ENCODE data around the gene SYNGR2.

SYNGR2 gene, protein sequence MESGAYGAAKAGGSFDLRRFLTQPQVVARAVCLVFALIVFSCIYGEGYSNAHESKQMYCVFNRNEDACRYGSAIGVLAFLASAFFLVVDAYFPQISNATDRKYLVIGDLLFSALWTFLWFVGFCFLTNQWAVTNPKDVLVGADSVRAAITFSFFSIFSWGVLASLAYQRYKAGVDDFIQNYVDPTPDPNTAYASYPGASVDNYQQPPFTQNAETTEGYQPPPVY

DNA sequence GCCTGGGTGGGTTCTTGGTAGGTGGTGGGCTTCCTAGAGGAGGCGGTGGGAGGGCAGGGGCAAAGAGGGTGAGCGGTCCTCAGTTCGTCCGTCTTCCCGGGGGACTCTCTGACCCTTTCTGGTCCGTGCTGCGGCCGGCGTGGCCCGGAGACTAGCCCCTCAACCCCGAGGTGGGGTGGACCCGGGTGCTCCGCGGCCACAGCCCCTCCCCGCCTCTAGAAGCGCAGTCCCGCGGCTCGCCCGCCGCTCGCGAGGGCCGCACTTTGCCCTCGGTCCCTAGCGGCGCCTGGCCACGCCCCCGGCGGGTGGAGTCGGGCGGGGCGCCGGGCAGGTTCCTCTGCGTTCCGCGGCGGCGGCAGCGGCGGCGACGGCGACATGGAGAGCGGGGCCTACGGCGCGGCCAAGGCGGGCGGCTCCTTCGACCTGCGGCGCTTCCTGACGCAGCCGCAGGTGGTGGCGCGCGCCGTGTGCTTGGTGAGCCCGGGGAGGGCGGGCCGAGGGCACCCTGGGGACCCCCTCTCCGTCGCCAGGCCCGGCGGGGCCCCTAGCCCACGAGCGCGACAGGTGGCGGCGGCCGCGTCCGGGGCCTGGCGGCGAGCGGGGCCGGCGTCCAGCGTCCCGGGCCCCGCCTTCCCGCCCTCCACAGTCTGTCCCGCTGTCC is at the start of gene SYNGR2:
Gene SYNGR2, plus strand, starts transcription at position 340 of the 661 bp plus-strand sequence. Its CDS starts 36 bp downstream, at position 376.
- peak; percentile 84 for DNase-seq (ENCODE audit: low read depth, low spot score)

DNA sequence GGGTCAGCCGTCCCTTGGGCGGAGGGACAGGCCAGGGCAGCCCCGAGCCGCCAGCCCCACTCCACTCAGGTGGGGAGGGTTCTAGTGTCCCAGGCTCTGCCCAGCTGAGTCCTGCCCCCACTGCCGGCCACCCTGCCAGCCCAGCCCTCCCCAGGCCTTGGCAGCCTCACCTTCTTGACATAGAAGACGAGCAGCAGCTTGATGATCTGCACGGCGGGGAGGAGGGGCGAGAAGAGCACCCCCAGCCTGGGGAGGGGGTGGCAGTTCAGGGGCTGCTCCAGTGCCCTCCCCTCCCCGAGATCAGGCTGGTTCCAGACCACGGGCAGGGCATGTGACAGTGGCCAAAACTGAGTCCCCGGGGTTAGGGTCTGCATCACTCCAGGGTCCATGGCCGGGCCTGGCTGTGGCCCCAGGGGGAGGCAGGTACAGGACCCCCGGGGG is 49.6 kb upstream of the SYNGR2 start:
- no peak for DNase-seq (ENCODE audit: low read depth, low spot score)

DNA sequence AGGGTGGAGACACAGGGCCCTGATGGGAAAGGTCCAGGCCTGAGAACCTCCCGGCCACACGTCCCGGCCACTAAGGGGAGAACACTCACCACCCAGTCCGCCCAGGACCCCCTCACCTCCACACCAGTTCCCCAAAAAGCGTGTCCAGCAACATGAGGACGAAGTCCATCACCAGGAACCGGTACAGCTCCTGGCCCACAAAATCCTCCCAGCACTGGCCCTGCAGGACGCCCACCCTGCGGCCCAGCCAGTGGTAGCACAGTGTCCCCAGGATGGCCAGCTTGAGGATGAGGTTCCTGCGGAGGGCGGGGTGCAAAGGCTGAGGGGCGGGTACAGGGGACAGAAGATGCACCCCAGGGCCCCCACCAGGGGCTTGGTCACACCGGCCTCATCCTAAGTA is 47.8 kb upstream of the SYNGR2 start:
- no peak for DNase-seq (ENCODE audit: low read depth, low spot score)

DNA sequence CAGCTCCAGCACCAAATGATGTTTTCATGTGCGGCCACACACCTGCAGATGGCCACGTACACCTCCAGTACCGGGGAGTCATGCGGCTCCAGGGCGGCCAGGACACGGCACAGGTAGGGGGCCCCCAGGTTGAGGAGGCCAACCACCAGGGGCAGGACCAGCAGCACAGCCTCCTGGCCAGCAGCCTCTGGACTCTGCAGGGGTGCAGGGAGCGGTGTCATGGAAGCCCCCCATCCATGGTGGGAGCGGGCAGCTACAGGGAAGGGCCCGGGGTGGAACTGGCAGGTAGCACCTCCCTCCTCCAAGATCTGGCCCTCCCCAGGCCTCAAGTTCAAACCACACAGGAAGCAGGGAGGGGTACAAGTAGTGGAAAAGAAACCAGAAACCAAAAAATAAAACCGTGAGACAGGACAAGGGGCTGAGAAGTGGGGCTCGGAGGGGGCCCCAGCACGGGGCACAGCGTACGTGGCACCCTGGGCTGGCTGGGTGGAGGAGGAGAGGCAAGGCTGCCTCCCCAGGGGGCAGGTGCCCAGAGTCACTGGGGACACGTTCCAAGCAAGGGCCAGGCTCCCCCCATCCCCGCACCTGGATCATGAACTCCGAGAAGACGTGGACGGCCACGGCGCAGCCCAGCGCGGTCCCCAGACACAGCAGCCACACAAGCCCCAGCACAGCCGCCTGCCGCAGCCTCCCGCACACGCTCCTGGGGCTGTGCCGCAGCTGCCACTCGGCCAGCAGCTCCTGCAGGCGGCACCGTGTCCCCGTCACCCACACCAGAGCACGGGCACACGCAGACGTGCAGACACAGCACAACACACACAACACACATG is 47.2 kb upstream of the SYNGR2 start:
- DNase-seq (ENCODE audit: low read depth, low spot score), result no peak

DNA sequence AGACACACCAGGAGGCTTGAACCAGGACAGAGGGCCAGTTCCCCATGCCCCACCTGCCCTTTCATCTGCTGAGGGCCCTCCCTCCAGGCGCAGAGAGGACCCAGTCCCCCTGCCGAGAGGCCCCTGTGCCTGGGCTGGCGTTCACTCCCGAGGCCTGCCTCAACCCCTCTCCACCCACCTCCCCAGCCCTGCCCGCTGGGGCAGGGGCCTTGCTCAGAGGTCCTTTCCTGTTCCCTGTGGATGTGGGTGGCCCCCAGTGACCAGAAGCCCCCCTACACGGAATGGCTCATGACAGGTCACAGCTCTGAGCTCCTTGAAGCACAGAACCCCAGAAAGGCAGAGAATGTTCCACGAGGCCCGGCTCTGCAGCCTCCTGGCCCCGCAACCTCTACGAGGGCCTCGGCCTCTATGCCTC is 46.6 kb upstream of the SYNGR2 start:
- no peak for DNase-seq (ENCODE audit: low read depth, low spot score)

DNA sequence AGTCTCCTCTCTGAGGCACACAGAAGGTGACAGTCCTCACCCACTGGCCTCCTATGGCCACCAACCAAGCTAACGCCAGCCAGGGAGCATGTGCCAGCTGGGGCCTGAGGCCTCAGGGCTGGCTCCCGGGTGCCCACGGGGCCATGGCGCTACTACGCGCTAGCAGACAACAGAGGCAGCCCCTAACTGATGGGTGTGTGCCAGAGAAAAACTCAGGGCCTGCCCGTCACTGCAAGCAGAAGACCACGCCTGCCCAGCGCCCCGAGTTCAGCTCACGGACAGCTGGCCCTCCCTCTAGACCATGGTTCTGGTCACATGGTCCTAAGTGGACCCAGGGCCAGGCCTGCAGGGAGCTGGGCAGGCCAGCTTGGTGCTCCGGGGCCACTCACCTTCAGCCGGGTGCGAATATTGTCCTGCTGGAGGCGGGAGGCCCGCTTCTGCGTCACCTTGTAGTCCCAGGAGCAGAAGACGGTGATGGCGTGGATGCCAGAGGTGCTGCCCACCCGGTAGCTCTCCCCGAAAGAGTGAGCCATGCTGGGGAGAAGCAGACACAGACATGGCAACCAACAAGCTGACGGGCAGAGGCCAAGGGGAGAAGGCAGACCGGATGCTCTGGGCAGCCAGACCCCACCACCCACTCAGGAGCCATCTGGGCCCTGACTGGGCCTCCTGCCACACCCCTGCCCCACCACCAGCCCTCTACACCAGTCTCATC is 46.0 kb upstream of the SYNGR2 start:
- no peak for DNase-seq (ENCODE audit: low read depth, low spot score)

DNA sequence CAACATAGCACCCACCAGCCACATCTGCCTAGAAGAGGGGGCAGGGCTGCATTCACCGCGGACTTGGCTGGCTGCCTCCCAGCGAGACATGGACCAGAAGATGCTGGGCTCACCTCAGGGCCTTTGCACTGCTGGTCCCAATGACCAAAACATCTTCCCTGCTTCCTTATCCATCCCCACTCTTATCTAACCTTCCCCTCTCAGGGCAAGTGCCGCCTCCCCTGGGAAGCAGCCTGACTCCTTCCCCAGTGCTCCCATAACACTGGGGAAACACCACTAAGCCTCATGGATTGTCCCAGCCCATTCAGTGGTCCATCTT is 45.5 kb upstream of the SYNGR2 start:
- no peak for DNase-seq (ENCODE audit: low read depth, low spot score)

DNA sequence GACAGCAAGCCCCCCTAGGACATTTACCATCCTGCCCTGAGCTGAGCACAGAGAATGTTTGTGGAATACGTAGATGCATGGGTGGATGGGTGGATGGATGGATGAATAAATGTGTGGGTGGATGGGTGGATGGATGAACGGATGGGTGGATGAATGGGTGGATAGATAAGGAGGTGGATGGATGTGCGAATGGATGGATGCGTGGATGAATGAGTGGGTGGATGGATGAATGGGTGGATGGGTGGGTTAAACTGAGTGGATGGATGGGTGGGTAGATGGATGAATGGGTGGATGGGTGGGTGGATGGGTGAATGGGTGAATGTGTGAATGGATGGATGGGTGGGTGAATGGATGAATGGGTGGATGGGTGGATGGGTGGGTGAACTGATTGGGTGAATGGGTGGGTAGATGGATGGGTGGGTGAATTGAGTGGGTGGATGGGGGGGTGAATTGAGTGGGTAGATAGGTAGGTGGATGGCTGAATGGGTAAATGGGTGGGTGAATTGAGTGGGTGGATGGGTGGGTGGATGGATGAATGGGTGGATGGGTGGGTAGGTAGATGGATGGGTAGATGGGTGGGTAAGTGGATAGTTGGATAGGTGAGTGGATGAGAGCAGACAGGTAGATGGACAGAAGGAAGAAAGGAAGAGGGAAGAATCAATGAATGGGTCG is 45.0 kb upstream of the SYNGR2 start:
- no peak for DNase-seq (ENCODE audit: low read depth, low spot score)

DNA sequence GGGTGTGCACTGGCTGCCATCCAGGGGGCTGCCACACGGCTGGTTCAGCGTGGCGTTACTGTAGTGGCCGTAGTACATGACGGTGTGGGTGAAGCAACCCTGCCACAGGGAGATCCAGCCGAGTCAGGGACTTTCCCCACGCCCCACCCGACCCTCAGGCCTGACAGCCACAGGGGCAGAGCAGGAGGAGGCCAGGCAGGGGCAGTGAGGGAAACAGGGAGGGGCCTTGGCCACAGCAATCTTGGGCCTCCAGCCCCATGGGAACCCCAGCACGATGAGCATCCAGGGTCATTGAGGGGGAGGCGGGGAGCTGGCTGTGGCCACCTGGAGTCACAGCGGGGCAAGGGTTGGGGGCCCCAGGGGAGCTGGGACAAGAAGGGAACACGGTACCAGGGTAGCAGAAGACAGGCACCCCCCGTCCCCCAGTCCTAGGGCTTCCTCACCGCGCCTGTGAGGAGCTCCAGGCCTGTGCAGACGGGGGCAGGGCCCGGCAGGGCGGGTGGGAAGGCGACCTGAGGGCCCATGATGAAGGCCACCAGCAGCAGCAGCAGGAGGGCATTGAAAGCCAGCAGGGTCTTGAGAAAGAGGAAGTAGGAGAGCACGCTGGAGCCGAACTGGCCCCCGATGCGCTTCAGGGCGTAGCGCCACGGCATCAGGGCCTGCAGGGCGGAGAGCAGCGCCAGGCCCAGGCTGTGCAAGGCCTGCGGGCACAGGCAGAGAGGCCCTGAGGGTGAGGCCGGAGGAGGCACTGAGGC is 44.1 kb upstream of the SYNGR2 start:
- no peak for DNase-seq (ENCODE audit: low read depth, low spot score)

DNA sequence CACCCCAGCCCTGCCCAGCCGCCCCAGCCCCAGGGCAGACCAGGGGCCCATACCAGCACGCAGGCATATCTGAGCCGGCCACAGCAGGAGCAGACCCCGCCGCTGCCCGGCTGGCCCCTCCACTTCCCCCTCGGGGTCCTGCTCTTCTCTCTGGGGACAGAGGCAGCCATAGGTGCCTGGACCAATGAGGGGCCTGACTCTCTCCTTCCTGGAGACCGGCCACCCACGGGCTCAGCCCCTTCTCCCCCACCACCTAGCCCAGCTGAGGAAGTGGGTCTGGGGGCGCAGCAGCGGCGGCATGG is 43.6 kb upstream of the SYNGR2 start:
- no peak for DNase-seq (ENCODE audit: low read depth, low spot score)

DNA sequence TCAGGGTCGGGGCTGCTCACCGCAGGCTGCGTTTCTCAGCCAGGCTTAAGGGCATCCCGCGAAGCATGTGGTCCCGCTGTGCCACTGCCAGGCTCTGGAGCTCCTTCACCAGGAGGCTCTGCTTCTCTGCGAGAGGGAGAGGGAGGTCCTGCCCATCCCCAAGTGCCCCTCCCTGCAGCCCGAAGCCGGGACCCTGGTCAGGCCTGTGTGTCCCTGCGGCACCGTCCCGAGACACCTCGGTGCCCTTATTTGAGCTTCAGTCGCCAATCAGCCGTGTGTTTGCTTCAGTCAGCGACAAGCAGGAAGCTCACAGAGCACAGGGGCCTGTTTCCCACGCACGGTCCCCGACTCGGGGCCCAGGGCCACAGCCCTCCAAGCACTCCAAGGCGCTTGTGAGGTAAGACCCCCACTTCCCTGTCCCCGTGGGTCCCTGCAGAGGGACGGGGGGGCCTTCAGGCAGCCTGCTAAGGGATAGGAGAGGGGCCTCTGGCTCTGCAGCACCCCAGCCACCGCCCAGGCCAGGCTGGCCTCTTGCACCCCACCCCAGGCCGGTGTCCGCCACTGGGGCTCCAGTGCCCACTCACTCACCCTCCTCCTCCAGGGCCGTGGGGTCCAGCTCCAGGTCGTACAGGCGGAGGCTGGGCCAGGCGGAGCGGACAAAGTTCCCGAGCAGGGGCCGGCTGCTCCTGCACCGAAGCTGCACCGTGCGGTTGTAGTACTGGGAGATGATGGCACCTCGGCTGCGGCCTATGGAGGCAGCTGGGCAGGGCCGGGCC is 43.1 kb upstream of the SYNGR2 start:
- DNase-seq (ENCODE audit: low read depth, low spot score), result no peak

DNA sequence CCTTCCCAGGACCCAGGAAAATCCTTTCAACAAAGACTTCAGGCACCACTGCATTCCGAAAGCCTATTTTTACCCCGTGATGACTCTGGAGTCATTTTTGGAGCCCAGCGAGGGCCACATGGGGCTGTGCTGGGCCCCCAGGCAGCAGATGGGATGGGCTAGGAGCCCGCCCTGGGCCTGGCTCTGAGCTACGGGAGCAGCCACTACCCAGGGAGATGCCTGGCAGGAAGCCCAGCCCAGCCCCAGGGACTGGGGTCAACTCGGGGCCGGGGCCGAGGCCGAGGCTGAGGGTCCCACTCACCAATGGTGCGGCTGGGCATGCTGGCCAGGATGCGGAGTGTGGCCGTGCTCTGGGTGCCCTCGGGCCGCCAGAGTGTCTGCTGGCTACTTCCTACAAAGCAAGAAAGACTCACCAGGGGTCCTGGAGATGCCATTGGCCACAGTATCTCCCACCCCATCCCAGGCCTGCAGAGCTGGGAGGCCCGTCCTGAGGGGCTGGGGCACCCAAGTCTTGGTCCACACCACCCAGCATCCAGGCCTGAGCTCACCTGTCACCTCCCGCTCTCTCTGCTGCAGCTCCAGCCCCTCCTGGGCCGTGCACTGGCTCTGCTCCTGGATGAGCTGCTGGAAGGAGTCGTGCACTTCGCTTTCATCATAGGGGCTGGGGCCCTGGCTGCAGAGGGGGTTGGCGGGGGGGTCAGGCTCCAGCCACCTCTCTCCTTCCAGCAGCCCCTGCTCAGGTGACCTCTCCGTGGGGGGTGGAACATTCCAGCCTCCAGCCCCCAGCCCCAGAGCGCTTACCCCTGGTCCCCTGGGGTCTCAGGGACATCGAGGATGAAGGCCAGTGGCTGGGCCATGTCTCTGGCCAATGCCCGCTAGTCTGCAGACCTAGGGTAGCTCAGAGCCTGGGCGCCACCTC is 42.1 kb upstream of the SYNGR2 start:
- no peak for DNase-seq (ENCODE audit: low read depth, low spot score)

DNA sequence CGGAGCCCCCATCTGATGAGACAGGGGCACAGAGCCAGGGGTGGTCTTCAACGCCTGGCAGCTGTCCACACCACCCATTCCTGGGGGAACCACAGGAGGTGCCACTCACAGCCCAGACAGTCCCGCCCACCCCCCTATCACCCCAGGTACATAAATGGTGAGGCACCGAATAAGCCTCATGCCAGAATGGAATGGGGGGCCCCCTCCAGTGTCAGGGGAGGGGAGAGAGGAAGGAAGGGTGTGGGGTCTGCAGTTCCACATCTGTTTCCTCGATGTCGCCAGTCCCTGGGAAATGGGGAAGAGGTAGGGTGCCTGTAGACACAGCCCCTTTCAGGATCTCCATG is 41.5 kb upstream of the SYNGR2 start:
- no peak for DNase-seq (ENCODE audit: low read depth, low spot score)

DNA sequence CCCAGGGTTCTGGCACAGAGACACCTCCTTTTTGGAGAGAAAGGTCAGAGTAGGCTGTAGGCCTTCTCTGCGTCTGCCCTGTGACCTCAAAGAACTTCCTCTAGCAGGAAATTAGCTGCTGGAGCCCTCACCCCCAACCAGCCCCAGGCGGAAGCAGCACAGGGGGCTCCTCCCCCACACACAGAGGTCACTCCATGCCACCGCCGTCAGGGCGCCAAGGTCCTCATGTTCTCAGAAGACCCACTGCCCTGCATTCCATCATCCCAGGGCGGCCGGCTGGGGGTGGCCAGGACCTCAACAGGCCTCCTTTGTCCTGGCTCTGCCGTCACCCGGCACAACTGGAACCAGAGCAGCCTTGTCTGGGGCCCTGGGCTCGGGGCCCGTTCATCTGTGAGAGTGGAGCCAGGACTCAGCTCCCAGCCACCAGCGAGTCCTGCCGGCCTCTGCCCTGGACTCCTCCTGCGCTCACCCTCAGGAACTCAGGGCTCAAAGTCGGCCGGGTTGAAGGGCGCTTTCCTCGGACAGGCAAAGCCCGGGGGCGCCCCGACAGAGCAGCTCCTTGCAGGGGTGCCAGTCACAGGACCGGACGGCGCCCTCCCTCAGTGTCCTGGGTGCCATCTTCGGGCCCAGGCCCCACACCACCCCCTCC is 41.0 kb upstream of the SYNGR2 start:
- peak; percentile 78 for DNase-seq (ENCODE audit: low read depth, low spot score)

DNA sequence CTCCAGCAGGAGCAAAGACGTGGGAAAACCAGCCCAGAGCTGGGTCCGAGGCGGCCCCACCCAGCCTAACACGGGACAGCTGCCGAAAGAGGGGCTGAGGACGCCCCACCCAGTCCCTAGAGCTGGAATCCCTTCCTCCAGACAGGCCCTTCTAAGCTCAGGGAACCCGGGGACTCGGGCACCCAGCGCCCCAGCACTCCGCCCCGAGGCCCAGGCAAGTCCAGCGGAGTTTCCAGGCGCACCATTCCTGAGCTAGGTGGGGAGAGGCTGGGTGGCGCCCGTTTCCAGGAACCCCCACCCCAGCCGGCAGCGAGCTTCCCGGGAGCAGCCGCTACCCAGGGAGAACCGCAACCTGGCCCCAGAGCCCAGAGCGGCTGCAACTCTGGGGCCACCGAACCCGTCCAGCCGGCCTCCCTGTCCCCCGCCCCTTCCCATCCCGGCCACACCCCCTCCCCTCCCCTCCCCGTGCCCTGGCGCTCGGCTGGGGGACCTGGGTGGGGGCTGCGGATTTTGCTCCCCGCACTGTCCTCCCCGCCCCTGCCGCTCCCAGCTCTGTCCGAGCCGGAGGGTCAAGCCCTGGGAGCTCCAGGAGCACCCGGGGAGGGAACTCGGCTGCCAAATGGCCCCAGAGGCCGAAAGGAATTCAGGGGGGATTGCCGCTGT is 40.4 kb upstream of the SYNGR2 start:
- DNase-seq (ENCODE audit: low read depth, low spot score), result peak; percentile 46

DNA sequence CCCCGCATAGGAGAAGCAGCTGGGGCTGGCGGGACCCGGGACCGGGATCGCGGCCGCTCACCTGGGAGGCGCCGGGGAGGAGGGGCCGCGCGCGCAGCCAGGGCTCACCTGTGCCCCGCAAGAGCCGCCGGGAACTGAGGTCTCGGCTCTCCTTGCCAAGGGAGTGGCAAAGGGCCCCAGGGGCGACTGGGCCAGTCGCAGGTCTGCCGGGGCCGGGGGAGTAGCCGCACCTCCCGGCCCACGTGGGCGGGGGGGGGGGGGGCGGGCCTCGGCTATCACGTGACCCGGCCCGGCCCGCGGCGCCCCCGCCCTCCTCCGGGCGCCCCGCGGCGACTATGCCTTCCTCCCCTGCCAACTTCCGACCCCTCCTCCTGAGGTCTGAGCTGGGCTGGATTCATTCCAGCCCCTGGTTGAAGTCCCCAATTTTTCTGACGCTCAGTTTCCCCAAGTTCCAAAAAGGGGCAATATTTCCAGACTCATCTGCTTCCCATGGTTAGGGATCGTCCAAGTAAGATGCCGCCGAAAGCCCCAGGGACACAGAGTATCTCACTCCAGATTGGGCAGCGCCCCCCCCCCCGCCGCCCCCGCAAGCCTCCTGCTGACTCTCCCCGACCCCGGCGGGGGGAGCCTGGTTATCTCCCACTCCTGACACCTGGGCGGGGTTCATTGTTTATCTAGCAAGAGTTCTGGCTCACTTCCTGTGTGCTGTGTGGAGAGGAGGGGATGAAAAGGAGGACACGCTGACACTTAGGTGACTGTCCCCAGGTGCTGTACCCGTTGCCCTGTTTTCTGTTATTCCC is 39.6 kb upstream of the SYNGR2 start, which contains the start of gene TMC6:
Gene TMC6, minus strand, starts transcription at position 205 of the 800 bp plus-strand sequence. CDS start 1,923 bp downstream, outside the sequence.
- peak; percentile 79 for DNase-seq (ENCODE audit: low read depth, low spot score)

All from ELF-1 (cell line).